Mucosa of descending colon (tissue), 3 donors: ENCODE results near the gene DEDD2. TPM values are rescaled to one million over a fixed set of nuclear protein-coding genes. Genes with fewer than 3 reads are reported as not detected.

Experiments
- ATAC-seq: fragments of 200-7000 bp; cut with Tn5 transposase; one replicate; pipeline ENCODE4 v1.9.1; 2020; ENCODE audit warnings: mild to moderate bottlenecking, moderate library complexity
- DNase-seq, 3 donors: peaks; one replicate each; pipeline ENCODE4 v3.0.0-alpha.2; 2020
- H3K36me3 ChIP-seq: fragments of 200-600 bp; one replicate; pipeline ENCODE4 v1.8.0; 2021; ENCODE audit warnings: low read depth, mild to moderate bottlenecking
- H3K4me1 ChIP-seq: fragments of 200-600 bp; one replicate; pipeline ENCODE4 v1.8.0; 2021; ENCODE audit warnings: low read depth, mild to moderate bottlenecking
- H3K4me3 ChIP-seq: fragments of 200-600 bp; one replicate; pipeline ENCODE4 v1.8.0; 2021; ENCODE audit warnings: mild to moderate bottlenecking
- H3K9me3 ChIP-seq: fragments of 200-600 bp; one replicate; pipeline ENCODE4 v1.8.0; 2021; ENCODE audit warnings: mild to moderate bottlenecking
- CTCF ChIP-seq: fragments of 200-600 bp; IDR thresholded peaks from one replicate; pipeline ENCODE4 v1.8.0; 2022; ENCODE audit warnings: antibody characterized with exemption, mild to moderate bottlenecking
- intact Hi-C, 2 donors: fragments of 100-400 bp; cut with DNase I in 1 of 2; cut with micrococcal nuclease in 1 of 2; formaldehyde crosslinking; loops; one replicate each; pipeline versions ENCODE4 v1.11.0 to v1.11.1; 2022; cut with DNase I, micrococcal nuclease
- total RNA-seq, 3 donors: library from RNA; stranded (reverse); fragmentation: NEBNext Ultra II Directional in 2 of 3; extraction: Animal tissue kit (Norgen Biotek cat#: 25700) in 2 of 3; gene quantifications; one replicate each; pipeline versions ENCODE4 v1.2.1 to v1.2.4, GENCODE V29; 2021 to 2023
- donor health status: DM: no; HTN: no; CAD: no; lungs with moderate emphysema.
- donor health status: DM: no; HTN: no; CAD: no.
- donor health status: DM: no; HTN: yes; CAD: no.

Gene DEDD2
- total RNA-seq, 3 donors from 2014 or later = 28.0 to 40.1 (median 35.7) TPM

GRCh38 chr19:42212886-42213285, 4.6 kb downstream of the DEDD2 start:
- Histone ChIP-seq H3K4me3 (no peak overlapping the region), H3K4me1 (peaks cover 13% of the 10 kb centered on the region), H3K36me3 (peaks cover 3% of the 10 kb centered on the region), H3K9me3 (no peaks in the 10 kb centered on the region)
- TF ChIP-seq CTCF = no peak
- ATAC-seq (no peak), DNase-seq (no peak)
- intact Hi-C loops = no loop called here

DNA sequence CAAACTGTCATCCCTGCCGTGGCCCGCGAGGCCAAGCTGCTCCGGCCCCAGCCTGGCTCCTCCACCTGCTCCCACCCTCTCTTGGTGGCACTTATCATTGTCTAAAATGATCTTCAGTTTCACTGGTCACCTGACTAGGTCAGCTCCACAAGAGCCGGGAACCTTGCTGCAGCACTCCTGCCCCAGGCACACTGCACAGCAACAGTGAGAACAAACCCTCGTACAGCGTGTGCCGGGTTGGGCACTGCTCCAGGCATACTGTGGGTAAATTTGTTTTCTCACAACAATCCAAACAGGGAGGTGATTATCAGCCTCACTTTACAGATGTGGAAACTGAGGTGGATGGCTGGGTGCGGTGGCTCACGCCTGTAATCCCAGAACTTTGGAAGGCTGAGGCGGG, 8.9 kb downstream of the DEDD2 start:
- ATAC-seq = no peak
- peaks cover 7% of the 10 kb centered on the region for H3K36me3 ChIP-seq

GRCh38 chr19:42207767-42208271, 9.7 kb downstream of the DEDD2 start:
- ATAC-seq = peak; percentile 83
- no peak for TF ChIP-seq CTCF
- H3K4me3 ChIP-seq = no peak overlapping the region
- no peaks in the 10 kb centered on the region for H3K9me3 ChIP-seq
- peak in 1 of 3 donors; percentile 66 for DNase-seq
- intact Hi-C loops = no loop called here
- H3K36me3 ChIP-seq = peaks cover 9% of the 10 kb centered on the region
- peaks cover 4% of the 10 kb centered on the region for H3K4me1 ChIP-seq

More for the DNA sequence above, 8.9 kb downstream of the DEDD2 start:
- peak in 1 of 3 donors; percentile 20 for DNase-seq
- H3K9me3 ChIP-seq = no peaks in the 10 kb centered on the region
- intact Hi-C loops = no loop called here
- no peak for TF ChIP-seq CTCF
- H3K4me3 ChIP-seq = no peak overlapping the region
- peaks cover 4% of the 10 kb centered on the region for H3K4me1 ChIP-seq

DNA sequence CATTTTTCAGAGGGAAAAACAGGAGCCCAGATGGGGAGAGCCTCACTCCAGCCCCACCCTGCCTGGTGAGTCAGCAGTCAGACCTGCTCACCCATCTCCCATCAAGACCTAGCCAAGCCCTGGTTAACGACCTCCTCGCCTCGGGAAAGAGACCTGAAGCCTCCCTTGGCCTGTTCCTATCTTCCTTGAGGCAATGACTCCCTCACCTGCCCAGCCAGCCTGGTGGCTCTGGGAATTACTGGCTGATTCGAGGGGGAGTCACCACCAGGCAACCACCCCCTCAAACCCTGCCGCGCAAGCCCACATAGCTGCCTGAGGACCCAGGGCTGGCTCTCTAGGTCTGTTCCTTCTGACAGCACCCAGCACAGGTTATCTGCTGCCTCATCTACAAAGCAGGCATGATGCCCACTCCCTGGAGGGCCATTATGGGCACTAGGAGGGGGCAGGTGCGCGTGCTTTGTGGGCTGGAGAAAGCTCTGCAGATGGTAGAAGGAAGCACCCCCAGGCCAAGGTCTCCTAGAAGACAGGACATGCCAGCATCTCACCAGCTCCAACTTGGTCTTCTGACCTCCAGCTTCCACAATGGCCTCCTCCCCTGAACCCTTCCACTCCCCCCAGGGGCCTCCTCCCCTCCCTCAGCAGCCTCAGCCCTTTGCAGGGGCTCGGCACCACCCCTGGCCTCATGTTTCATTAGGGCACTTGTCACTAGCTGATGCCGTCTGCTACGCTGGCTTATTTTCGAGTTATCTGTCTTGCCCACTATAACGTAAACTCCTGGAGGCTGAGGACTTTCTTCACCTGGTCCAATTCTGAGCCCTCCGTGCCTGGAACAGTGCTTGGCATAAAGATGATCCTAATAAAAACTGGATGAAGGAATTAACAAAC, 10.4 kb downstream of the DEDD2 start:
- intact Hi-C loops = no loop called here
- peak in 1 of 3 donors; percentile 54 for DNase-seq
- ATAC-seq = peak; percentile 84
- Histone ChIP-seq H3K4me1 (peaks cover 4% of the 10 kb centered on the region), H3K9me3 (no peaks in the 10 kb centered on the region), H3K4me3 (no peak overlapping the region), H3K36me3 (peaks cover 9% of the 10 kb centered on the region)
- no peak for TF ChIP-seq CTCF

DNA sequence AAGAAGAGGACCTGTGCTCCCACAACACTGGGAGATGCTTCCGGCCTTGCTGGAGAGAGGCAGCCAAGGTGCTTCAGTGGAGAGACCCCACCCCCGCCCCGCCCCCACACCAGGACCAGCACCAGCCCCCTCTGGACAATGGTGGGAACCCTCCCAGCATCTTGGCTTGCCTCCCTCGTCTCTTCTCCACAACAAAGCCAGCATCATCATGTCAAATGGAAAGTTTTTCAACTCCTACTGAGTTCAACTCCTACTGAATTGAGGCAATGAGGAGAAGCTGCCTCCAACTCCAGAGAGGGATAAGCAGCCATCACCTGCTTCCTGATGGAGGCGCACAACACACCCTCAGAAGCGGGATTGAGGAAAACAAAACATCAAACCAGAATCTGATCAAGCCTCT, 12.8 kb downstream of the DEDD2 start:
- peaks cover 17% of the 10 kb centered on the region for H3K4me1 ChIP-seq
- TF ChIP-seq CTCF = no peak
- H3K4me3 ChIP-seq = no peak overlapping the region
- H3K9me3 ChIP-seq = no peaks in the 10 kb centered on the region
- intact Hi-C loops = no loop called here
- ATAC-seq (no peak), DNase-seq (no peak)
- peaks cover 9% of the 10 kb centered on the region for H3K36me3 ChIP-seq
